T-helper 1 cell treated with Interleukin-12 subunit alpha and Interleukin-12 subunit beta and Interleukin-4 antibody, amounts not matched to agents 30 μg/mL and 1 μg/mL, for 36 hours (primary cell): ENCODE measurements around the gene DSG2.
"Not testable (repeated sequence)": the region's sequence is repeated elsewhere in the genome, so short reads cannot be mapped to it uniquely, and the experiment has no call there.

Source experiments
- H3K27ac Mint-ChIP-seq: one replicate; pipeline ENCODE4 v1.8.0; 2021; ENCODE audit warnings: mild to moderate bottlenecking, mixed read lengths
- H3K27me3 Mint-ChIP-seq: one replicate; pipeline ENCODE4 v1.8.0; 2021; ENCODE audit warnings: low read depth, mixed read lengths
- H3K36me3 Mint-ChIP-seq: one replicate; pipeline ENCODE4 v1.8.0; 2021; ENCODE audit warnings: low read depth, mixed read lengths
- H3K4me1 Mint-ChIP-seq: one replicate; pipeline ENCODE4 v1.8.0; 2021; ENCODE audit warnings: low read depth, mixed read lengths
- H3K4me3 Mint-ChIP-seq: one replicate; pipeline ENCODE4 v1.8.0; 2021; ENCODE audit warnings: mild to moderate bottlenecking, moderate library complexity, mixed read lengths
- H3K9me3 Mint-ChIP-seq: one replicate; pipeline ENCODE4 v1.8.0; 2021; ENCODE audit warnings: mixed read lengths

DSG2 gene

GRCh38 chr18:31492671-31493070 lies 5.3 kb upstream of the DSG2 start:
- H3K36me3 Mint-ChIP-seq: no peaks in the 10 kb centered on the region
- no peak overlapping the region for H3K27ac Mint-ChIP-seq
- H3K27me3 Mint-ChIP-seq: peaks cover 20% of the 10 kb centered on the region
- no peaks in the 10 kb centered on the region for H3K9me3 Mint-ChIP-seq
- no peaks in the 10 kb centered on the region for H3K4me1 Mint-ChIP-seq
- H3K4me3 Mint-ChIP-seq: no peak overlapping the region

- H3K9me3 Mint-ChIP-seq: no peaks in the 10 kb centered on the region
- H3K27me3 Mint-ChIP-seq: peaks cover 20% of the 10 kb centered on the region
- H3K36me3 Mint-ChIP-seq: no peaks in the 10 kb centered on the region
- no peaks in the 10 kb centered on the region for H3K4me1 Mint-ChIP-seq
- no peak overlapping the region for H3K4me3 Mint-ChIP-seq
- H3K27ac Mint-ChIP-seq: no peak overlapping the region
These were observed 4.8 kb upstream of the DSG2 start for GRCh38 chr18:31493171-31493570.

- H3K4me1 Mint-ChIP-seq: peaks cover 1% of the 10 kb centered on the region
- H3K9me3 Mint-ChIP-seq: no peaks in the 10 kb centered on the region
- no peak overlapping the region for H3K27ac Mint-ChIP-seq
These were observed 4.0 kb upstream of the DSG2 start for GRCh38 chr18:31493941-31494340.

GRCh38 chr18:31494705-31495244 lies 3.2 kb upstream of the DSG2 start:
- not testable (repeated sequence) for H3K9me3 Mint-ChIP-seq, H3K36me3 Mint-ChIP-seq
- H3K27me3 Mint-ChIP-seq: peaks cover 33% of the 10 kb centered on the region

More at GRCh38 chr18:31493941-31494340, 4.0 kb upstream of the DSG2 start:
- peaks cover 26% of the 10 kb centered on the region for H3K27me3 Mint-ChIP-seq
- no peak overlapping the region for H3K4me3 Mint-ChIP-seq
- no peaks in the 10 kb centered on the region for H3K36me3 Mint-ChIP-seq

GRCh38 chr18:31497404-31497835 lies 557 bp upstream of the DSG2 start:
- Mint-ChIP-seq H3K27me3 (peaks cover 44% of the 10 kb centered on the region), H3K9me3 (no peaks in the 10 kb centered on the region), H3K36me3 (no peaks in the 10 kb centered on the region), H3K4me1 (peaks cover 1% of the 10 kb centered on the region), H3K27ac (no peak overlapping the region), H3K4me3 (no peak overlapping the region)

More at GRCh38 chr18:31494705-31495244, 3.2 kb upstream of the DSG2 start:
- H3K27ac Mint-ChIP-seq, H3K4me1 Mint-ChIP-seq, H3K4me3 Mint-ChIP-seq: not testable (repeated sequence)

- H3K36me3 Mint-ChIP-seq: no peaks in the 10 kb centered on the region
- H3K27ac Mint-ChIP-seq: no peak overlapping the region
- peaks cover 1% of the 10 kb centered on the region for H3K4me1 Mint-ChIP-seq
- H3K27me3 Mint-ChIP-seq: peaks cover 44% of the 10 kb centered on the region
- H3K9me3 Mint-ChIP-seq: no peaks in the 10 kb centered on the region
- H3K4me3 Mint-ChIP-seq: peak overlapping the region; percentile 68
These were observed 872 bp downstream of the DSG2 start for GRCh38 chr18:31498574-31499524.

GRCh38 chr18:31500051-31500688 lies 2.2 kb downstream of the DSG2 start:
- no peaks in the 10 kb centered on the region for H3K36me3 Mint-ChIP-seq
- peaks cover 1% of the 10 kb centered on the region for H3K4me1 Mint-ChIP-seq
- H3K9me3 Mint-ChIP-seq: no peaks in the 10 kb centered on the region
- H3K27me3 Mint-ChIP-seq: peaks cover 44% of the 10 kb centered on the region
- no peak overlapping the region for H3K4me3 Mint-ChIP-seq
- H3K27ac Mint-ChIP-seq: no peak overlapping the region

GRCh38 chr18:31503011-31503410 lies 5.0 kb downstream of the DSG2 start:
- H3K9me3 Mint-ChIP-seq: no peaks in the 10 kb centered on the region
- peaks cover 1% of the 10 kb centered on the region for H3K4me1 Mint-ChIP-seq
- no peak overlapping the region for H3K4me3 Mint-ChIP-seq
- no peak overlapping the region for H3K27ac Mint-ChIP-seq
- H3K36me3 Mint-ChIP-seq: no peaks in the 10 kb centered on the region
- peaks cover 24% of the 10 kb centered on the region for H3K27me3 Mint-ChIP-seq

- H3K27ac Mint-ChIP-seq: no peak overlapping the region
- H3K36me3 Mint-ChIP-seq: no peaks in the 10 kb centered on the region
- H3K9me3 Mint-ChIP-seq: no peaks in the 10 kb centered on the region
- peaks cover 11% of the 10 kb centered on the region for H3K27me3 Mint-ChIP-seq
- H3K4me1 Mint-ChIP-seq: no peaks in the 10 kb centered on the region
- H3K4me3 Mint-ChIP-seq: no peak overlapping the region
These were observed 6.6 kb downstream of the DSG2 start for GRCh38 chr18:31504455-31505147.

- no peak overlapping the region for H3K4me3 Mint-ChIP-seq
- no peaks in the 10 kb centered on the region for H3K9me3 Mint-ChIP-seq
- H3K27ac Mint-ChIP-seq: no peak overlapping the region
- peaks cover 10% of the 10 kb centered on the region for H3K27me3 Mint-ChIP-seq
- H3K36me3 Mint-ChIP-seq: no peaks in the 10 kb centered on the region
- H3K4me1 Mint-ChIP-seq: no peaks in the 10 kb centered on the region
These were observed 7.2 kb downstream of the DSG2 start for GRCh38 chr18:31505156-31505555.

GRCh38 chr18:31506024-31506742 lies 8.2 kb downstream of the DSG2 start:
- Mint-ChIP-seq H3K27ac (no peak overlapping the region), H3K27me3 (peaks cover 4% of the 10 kb centered on the region), H3K4me1 (no peaks in the 10 kb centered on the region), H3K9me3 (no peaks in the 10 kb centered on the region), H3K4me3 (no peak overlapping the region), H3K36me3 (no peaks in the 10 kb centered on the region)

- H3K4me1 Mint-ChIP-seq, H3K9me3 Mint-ChIP-seq, H3K27me3 Mint-ChIP-seq, H3K4me3 Mint-ChIP-seq, H3K36me3 Mint-ChIP-seq, H3K27ac Mint-ChIP-seq: not testable (repeated sequence)
These were observed 9.1 kb downstream of the DSG2 start for GRCh38 chr18:31507124-31507523.

- H3K36me3 Mint-ChIP-seq: no peaks in the 10 kb centered on the region
- no peaks in the 10 kb centered on the region for H3K4me1 Mint-ChIP-seq
- no peaks in the 10 kb centered on the region for H3K9me3 Mint-ChIP-seq
- H3K27ac Mint-ChIP-seq: no peak overlapping the region
- no peaks in the 10 kb centered on the region for H3K27me3 Mint-ChIP-seq
- no peak overlapping the region for H3K4me3 Mint-ChIP-seq
These were observed 10.8 kb downstream of the DSG2 start for GRCh38 chr18:31508781-31509180.

- Mint-ChIP-seq H3K9me3 (no peaks in the 10 kb centered on the region), H3K27ac (no peak overlapping the region), H3K36me3 (no peaks in the 10 kb centered on the region), H3K4me3 (no peak overlapping the region), H3K4me1 (no peaks in the 10 kb centered on the region), H3K27me3 (peaks cover 2% of the 10 kb centered on the region)
These were observed 11.6 kb downstream of the DSG2 start for GRCh38 chr18:31509571-31509970.
